ENCODE data around the gene SMIM35.

GRCh38 chr11:118004543-118005223, 82.1 kb downstream of the SMIM35 start:
- no peak for TF ChIP-seq CTCF (IDR thresholded peaks at IDR 0.05)
- no peak for TF ChIP-seq POLR2A (IDR thresholded peaks at IDR 0.05)
- no peak for TF ChIP-seq EP300 (IDR thresholded peaks at IDR 0.05)
